Caco-2 (cell line): ENCODE data around the gene GCNT2. TPM values are rescaled to one million over a fixed set of nuclear protein-coding genes. Genes with fewer than 3 reads are reported as not detected.
"Not testable (repeated sequence)": the region's sequence is repeated elsewhere in the genome, so short reads cannot be mapped to it uniquely, and the experiment has no call there.

Source experiments
- BruUV-seq: library from RNA; stranded (reverse); fragments of 400-500 nt; replicated peaks from 2 replicates; lab custom pipeline; 2021; lab: Mats Ljungman, UMichigan
- CTCF ChIA-PET: fragments of 300-600 bp; sonication (Branson Sonifier 250); formaldehyde crosslinking; loops from one replicate; lab custom pipeline; 2022; ENCODE audit warnings: antibody characterized with exemption; lab: Charles Lee
- POLR2A ChIA-PET: fragments of 300-600 bp; sonication (Branson Sonifier 250); formaldehyde crosslinking; loops from one replicate; lab custom pipeline; 2022; ENCODE audit warnings: antibody characterized with exemption; lab: Charles Lee
- DNase-seq, 2 experiments: peaks; one replicate each; pipeline versions ENCODE4 v3.0.0 to v3.0.0-alpha.2; 2020 to 2022
- H3K27me3 ChIP-seq: replicated peaks from 2 replicates; pipeline ENCODE4 v1.6.0; 2011; ENCODE audit warnings: low read length; ENCODE audit not compliant: control insufficient read depth, insufficient read depth
- H3K36me3 ChIP-seq: 2 replicates; pipeline ENCODE4 v1.5.1; 2011; ENCODE audit warnings: low read length; ENCODE audit not compliant: control insufficient read depth, insufficient read depth
- H3K4me1 ChIP-seq: fragments of 250-450 bp; sonication (Bioruptor Pico); 2 replicates; pipeline ENCODE4 v1.5.1; 2020; ENCODE audit warnings: mild to moderate bottlenecking
- H3K4me3 ChIP-seq: 2 replicates; pipeline ENCODE4 v1.5.1; 2011; ENCODE audit warnings: low read depth, mild to moderate bottlenecking, control low read depth, low read length
- H3K9me3 ChIP-seq: fragments of 250-450 bp; sonication (Bioruptor Pico); 2 replicates; pipeline ENCODE4 v1.5.1; 2020; ENCODE audit warnings: mild to moderate bottlenecking, moderate library complexity
- H3K27ac Mint-ChIP-seq: one replicate; pipeline ENCODE4 v1.8.0; 2022; ENCODE audit warnings: mixed read lengths; ENCODE audit not compliant: unreplicated experiment
- H3K27me3 Mint-ChIP-seq: one replicate; pipeline ENCODE4 v1.8.0; 2022; ENCODE audit warnings: mixed read lengths; ENCODE audit not compliant: insufficient read depth, unreplicated experiment
- H3K36me3 Mint-ChIP-seq: one replicate; pipeline ENCODE4 v1.8.0; 2022; ENCODE audit warnings: mild to moderate bottlenecking, mixed read lengths; ENCODE audit not compliant: insufficient read depth, unreplicated experiment
- H3K4me1 Mint-ChIP-seq: one replicate; pipeline ENCODE4 v1.8.0; 2022; ENCODE audit warnings: low read depth, mixed read lengths; ENCODE audit not compliant: unreplicated experiment
- H3K4me3 Mint-ChIP-seq: one replicate; pipeline ENCODE4 v1.8.0; 2022; ENCODE audit warnings: mild to moderate bottlenecking, moderate library complexity, mixed read lengths; ENCODE audit not compliant: unreplicated experiment
- H3K9me3 Mint-ChIP-seq: one replicate; pipeline ENCODE4 v1.8.0; 2022; ENCODE audit warnings: mixed read lengths; ENCODE audit not compliant: unreplicated experiment
- intact Hi-C: fragments of 100-400 bp; cut with micrococcal nuclease; formaldehyde crosslinking; loops from one replicate; pipeline ENCODE4 v1.10.0; 2022; ENCODE audit not compliant: unreplicated experiment
- total RNA-seq: library from RNA; stranded (reverse); gene quantifications from 2 replicates; pipeline ENCODE4 v1.2.3, GENCODE V29; 2022
- TF ChIP-seq, protein P1 (sequence below), 2 experiments: fragments of 200-600 bp in 1 of 2; IDR thresholded peaks; 1 replicate in 1 of 2; 2 replicates in 1 of 2; pipeline versions ENCODE4 v1.5.1 to v1.8.0; 2011 to 2022; ENCODE audit warnings: antibody characterized with exemption in 1 of 2, control low read depth in 1 of 2, inconsistent platforms in 1 of 2, low read depth in 1 of 2, low read length in 1 of 2, mild to moderate bottlenecking in 1 of 2, moderate library complexity in 1 of 2; ENCODE audit not compliant: insufficient read depth in 1 of 2, severe bottlenecking in 1 of 2, unreplicated experiment in 1 of 2

GCNT2 gene
- total RNA-seq, 1 experiment from 2014 or later, result 70.7 TPM

DNA sequence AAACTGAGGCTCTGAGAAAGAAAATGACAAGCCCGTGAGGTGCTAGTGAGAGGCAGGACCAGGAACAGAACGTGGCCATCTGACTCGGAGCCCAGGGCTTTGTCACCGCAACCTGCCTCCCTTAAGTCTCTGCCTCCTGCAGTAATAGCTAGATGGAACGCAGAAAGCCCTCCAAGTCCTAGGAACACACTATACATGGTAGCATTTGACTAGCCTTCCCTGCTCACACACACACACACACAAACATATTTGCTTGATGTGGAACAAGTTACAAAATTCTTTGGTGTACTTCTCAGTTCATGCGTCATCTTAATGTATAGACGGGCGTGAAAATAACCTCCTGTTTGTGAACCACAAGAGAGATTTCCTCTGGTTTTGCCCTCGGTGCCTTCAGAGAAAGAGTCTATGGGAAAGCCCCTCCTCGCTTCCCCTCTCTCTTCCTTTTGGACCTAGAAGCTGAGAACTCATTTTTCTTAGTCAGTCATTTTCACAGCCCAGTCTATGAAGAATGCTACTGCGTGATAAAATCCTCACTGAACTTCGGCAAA lies 134.4 kb downstream of the GCNT2 start:
- no peak for DNase-seq
- ChIA-PET POLR2A (no interaction called here), CTCF (no interaction called here)
- no peaks in the 10 kb centered on the region for H3K4me1 Mint-ChIP-seq
- no peaks in the 10 kb centered on the region for H3K36me3 ChIP-seq
- no peak overlapping the region for H3K4me3 ChIP-seq
- no TSS peak for BruUV-seq
- no peaks in the 10 kb centered on the region for H3K27me3 ChIP-seq
- no peaks in the 10 kb centered on the region for H3K9me3 Mint-ChIP-seq
- intact Hi-C loops, result no loop called here
- no peak overlapping the region for H3K4me3 Mint-ChIP-seq
- no peaks in the 10 kb centered on the region for H3K27me3 Mint-ChIP-seq
- H3K27ac Mint-ChIP-seq, result no peak overlapping the region
- no peaks in the 10 kb centered on the region for H3K4me1 ChIP-seq
- H3K36me3 Mint-ChIP-seq, result no peaks in the 10 kb centered on the region
- TF ChIP-seq, protein P1, sequence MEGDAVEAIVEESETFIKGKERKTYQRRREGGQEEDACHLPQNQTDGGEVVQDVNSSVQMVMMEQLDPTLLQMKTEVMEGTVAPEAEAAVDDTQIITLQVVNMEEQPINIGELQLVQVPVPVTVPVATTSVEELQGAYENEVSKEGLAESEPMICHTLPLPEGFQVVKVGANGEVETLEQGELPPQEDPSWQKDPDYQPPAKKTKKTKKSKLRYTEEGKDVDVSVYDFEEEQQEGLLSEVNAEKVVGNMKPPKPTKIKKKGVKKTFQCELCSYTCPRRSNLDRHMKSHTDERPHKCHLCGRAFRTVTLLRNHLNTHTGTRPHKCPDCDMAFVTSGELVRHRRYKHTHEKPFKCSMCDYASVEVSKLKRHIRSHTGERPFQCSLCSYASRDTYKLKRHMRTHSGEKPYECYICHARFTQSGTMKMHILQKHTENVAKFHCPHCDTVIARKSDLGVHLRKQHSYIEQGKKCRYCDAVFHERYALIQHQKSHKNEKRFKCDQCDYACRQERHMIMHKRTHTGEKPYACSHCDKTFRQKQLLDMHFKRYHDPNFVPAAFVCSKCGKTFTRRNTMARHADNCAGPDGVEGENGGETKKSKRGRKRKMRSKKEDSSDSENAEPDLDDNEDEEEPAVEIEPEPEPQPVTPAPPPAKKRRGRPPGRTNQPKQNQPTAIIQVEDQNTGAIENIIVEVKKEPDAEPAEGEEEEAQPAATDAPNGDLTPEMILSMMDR (IDR thresholded peaks at IDR 0.05; ENCODE audit: insufficient read depth in 1 of 2, low read depth in 1 of 2, low read length in 1 of 2, severe bottlenecking in 1 of 2, unreplicated experiment in 1 of 2), result no peak
- H3K9me3 ChIP-seq, result no peaks in the 10 kb centered on the region

DNA sequence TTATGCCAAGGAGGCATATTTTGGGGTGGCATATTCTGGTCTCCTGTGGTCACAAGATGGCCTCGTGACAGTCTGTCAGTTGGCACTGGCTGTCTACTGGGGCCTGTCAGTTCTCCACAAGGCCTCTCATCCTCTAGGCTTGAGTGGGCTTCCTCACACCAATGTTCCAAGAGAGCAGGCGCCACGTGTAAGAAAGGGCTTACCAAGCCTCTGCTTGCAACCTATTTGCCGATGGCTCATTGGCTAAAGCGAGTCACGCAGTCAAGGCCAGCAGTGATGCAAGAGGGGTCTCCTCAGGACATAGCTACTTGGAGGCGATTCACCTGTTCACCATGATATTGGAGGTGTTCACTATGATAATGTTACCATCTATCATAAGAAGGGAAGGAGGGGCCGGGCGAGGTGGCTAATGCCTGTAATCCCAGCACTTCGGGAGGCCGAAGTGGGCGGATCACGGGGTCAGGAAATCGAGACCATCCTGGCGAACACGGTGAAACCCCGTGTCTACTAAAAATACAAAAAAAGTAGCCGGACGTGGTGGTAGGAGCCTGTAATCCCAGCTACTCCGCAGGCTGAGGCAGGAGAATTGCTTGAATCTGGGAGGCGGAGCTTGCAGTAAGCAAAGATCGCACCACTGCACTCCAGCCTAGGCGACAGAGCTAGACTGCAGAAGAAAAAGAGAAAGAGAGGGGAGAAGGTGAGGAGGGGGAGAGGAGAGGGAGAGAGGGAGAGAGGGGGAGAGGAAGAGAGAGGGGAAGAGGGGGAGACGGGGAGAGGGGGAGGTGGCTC lies 138.0 kb downstream of the GCNT2 start:
- Histone ChIP-seq H3K36me3 (no peaks in the 10 kb centered on the region), H3K4me3 (no peak overlapping the region), H3K9me3 (no peaks in the 10 kb centered on the region), H3K4me1 (no peaks in the 10 kb centered on the region), H3K27me3 (no peaks in the 10 kb centered on the region)
- DNase-seq, result no peak
- Mint-ChIP-seq H3K4me1 (no peaks in the 10 kb centered on the region), H3K27ac (no peak overlapping the region), H3K27me3 (no peaks in the 10 kb centered on the region), H3K9me3 (no peaks in the 10 kb centered on the region), H3K4me3 (no peak overlapping the region), H3K36me3 (no peaks in the 10 kb centered on the region)
- no TSS peak for BruUV-seq
- TF ChIP-seq, protein P1 (IDR thresholded peaks at IDR 0.05; ENCODE audit: insufficient read depth in 1 of 2, low read depth in 1 of 2, low read length in 1 of 2, severe bottlenecking in 1 of 2, unreplicated experiment in 1 of 2), result no peak
- POLR2A ChIA-PET, result no interaction called here
- CTCF ChIA-PET, result no interaction called here
- intact Hi-C loops, result no loop called here

DNA sequence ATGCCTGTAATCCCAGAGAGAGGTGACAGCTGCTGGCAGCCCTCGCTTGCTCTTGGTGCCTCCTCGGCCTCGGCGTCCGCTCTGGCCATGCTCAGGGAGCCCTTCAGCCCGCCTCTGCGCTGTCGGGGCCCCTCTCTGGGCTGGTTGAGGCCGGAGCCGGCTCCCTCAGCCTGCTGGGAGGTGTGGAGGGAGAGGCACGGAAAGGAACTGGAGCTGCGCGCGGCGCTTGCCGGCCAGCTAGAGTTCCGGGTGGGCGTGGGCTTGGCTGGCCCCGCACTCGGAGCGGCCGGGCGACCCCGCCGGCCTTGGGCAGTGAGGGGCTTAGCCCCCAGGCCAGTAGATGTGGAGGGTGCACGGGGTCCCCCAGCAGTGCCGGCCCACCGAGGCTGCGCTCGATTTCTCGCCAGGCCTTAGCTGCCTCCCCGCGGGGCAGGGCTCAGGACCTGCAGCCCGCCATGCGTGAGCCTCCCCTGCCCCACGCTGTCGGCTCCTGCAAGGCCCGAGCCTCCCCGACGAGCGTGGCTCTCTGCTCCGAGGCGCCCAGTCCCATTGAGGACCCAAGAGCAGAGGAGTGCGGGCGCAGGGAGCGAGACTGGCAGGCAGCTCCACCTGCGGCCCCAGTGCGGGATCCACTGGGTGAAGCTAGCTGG lies 138.7 kb downstream of the GCNT2 start:
- Histone ChIP-seq H3K4me1 (no peaks in the 10 kb centered on the region), H3K36me3 (no peaks in the 10 kb centered on the region), H3K27me3 (no peaks in the 10 kb centered on the region), H3K9me3 (no peaks in the 10 kb centered on the region), H3K4me3 (no peak overlapping the region)
- H3K4me1 Mint-ChIP-seq, result no peaks in the 10 kb centered on the region
- DNase-seq, result no peak
- CTCF ChIA-PET, result no interaction called here
- TF ChIP-seq, protein P1 (IDR thresholded peaks at IDR 0.05; ENCODE audit: insufficient read depth in 1 of 2, low read depth in 1 of 2, low read length in 1 of 2, severe bottlenecking in 1 of 2, unreplicated experiment in 1 of 2), result no peak
- POLR2A ChIA-PET, result no interaction called here
- intact Hi-C loops, result no loop called here
- H3K27ac Mint-ChIP-seq, result no peak overlapping the region
- H3K36me3 Mint-ChIP-seq, result no peaks in the 10 kb centered on the region
- no peaks in the 10 kb centered on the region for H3K27me3 Mint-ChIP-seq
- H3K9me3 Mint-ChIP-seq, result no peaks in the 10 kb centered on the region
- BruUV-seq, result no TSS peak
- H3K4me3 Mint-ChIP-seq, result no peak overlapping the region

DNA sequence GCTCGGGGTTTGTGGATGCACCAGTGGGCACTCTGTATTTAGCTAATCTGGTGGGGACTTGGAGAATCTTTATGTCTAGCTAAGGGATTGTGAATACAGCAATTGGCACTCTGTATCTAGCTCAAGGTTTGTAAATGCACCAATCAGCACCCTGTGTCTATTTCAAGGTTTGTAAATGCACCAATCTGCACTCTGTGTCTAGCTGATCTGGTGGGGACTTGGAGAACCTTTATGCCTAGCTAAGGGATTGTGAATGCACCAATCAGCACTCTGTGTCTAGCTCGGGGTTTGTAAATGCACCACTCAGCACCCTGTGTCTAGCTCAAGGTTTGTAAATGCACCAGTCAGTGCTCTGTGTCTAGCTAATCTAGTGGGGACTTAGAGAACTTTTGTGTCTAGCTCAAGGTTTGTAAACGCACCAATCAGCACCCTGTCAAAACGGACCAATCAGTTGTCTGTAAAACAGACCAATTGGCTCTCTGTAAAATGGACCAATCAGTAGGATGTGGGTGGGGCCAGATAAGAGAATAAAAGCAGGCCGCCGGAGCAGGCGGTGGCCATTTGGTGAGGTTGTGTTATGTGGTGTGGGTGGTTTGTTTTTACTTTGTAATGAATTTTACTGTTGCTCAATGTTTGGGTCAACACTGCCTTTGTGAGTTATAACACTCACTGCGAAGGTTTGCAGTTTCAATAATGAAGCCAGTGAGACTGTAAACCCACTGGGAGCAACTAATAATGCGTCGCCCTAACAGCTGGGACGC lies 139.5 kb downstream of the GCNT2 start:
- BruUV-seq, POLR2A ChIA-PET, H3K27ac Mint-ChIP-seq, H3K36me3 Mint-ChIP-seq, H3K9me3 ChIP-seq, H3K4me1 Mint-ChIP-seq, H3K27me3 ChIP-seq, H3K36me3 ChIP-seq, H3K27me3 Mint-ChIP-seq, H3K9me3 Mint-ChIP-seq, H3K4me1 ChIP-seq, H3K4me3 Mint-ChIP-seq, H3K4me3 ChIP-seq, DNase-seq, intact Hi-C loops, CTCF ChIA-PET: not testable (repeated sequence)
